ENCODE data around the gene CRY2.

Gene CRY2

DNA sequence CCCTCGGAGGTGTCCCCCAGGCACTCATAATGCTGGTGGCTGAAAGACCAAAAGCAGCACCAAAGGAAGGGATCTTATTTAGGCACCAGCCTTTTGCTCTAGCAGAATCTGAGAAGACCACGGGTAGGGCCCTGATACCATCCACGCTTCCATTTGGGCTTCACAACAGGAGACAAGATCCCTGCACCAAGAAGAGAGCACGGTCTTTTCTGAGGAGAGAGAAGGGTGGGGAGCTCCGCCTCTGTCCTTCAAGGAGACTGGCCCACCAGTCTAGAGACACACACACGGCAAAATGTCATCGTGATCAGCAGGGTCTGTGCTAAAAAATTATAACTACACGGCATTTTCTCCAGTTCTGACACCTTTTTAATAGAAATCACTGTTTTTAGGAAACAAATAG, 84.9 kb downstream of the CRY2 start:
- DNase-seq: no peak
